ENCODE results near the gene REEP1. TPM values are rescaled to one million over a fixed set of nuclear protein-coding genes. Genes with fewer than 3 reads are reported as not detected.

REEP1 gene
- total RNA-seq, 1 experiment from 2014 or later, result 3.6 TPM

- Histone ChIP-seq H3K27ac (ENCODE audit: low read depth, low read length, poor library complexity, severe bottlenecking) (no peak overlapping the region), H3K27me3 (replicated peaks; ENCODE audit: insufficient read depth, low read depth, low read length, poor library complexity) (no peaks in the 10 kb centered on the region), H3K4me1 (ENCODE audit: insufficient read depth, low read length, poor library complexity, severe bottlenecking) (peaks cover 5% of the 10 kb centered on the region), H3K9me3 (ENCODE audit: low read depth, low read length, poor library complexity, severe bottlenecking) (no peaks in the 10 kb centered on the region), H3K36me3 (ENCODE audit: insufficient read depth, low read length, poor library complexity, severe bottlenecking) (no peaks in the 10 kb centered on the region), H3K4me3 (ENCODE audit: low read depth, low read length, poor library complexity, severe bottlenecking) (no peak overlapping the region)
- ChIA-PET POLR2A (ENCODE audit: low non-redundant PET) (no interaction called here), CTCF (no interaction called here)
- BruUV-seq (replicated peaks), result no TSS peak
- TF ChIP-seq, protein P1, sequence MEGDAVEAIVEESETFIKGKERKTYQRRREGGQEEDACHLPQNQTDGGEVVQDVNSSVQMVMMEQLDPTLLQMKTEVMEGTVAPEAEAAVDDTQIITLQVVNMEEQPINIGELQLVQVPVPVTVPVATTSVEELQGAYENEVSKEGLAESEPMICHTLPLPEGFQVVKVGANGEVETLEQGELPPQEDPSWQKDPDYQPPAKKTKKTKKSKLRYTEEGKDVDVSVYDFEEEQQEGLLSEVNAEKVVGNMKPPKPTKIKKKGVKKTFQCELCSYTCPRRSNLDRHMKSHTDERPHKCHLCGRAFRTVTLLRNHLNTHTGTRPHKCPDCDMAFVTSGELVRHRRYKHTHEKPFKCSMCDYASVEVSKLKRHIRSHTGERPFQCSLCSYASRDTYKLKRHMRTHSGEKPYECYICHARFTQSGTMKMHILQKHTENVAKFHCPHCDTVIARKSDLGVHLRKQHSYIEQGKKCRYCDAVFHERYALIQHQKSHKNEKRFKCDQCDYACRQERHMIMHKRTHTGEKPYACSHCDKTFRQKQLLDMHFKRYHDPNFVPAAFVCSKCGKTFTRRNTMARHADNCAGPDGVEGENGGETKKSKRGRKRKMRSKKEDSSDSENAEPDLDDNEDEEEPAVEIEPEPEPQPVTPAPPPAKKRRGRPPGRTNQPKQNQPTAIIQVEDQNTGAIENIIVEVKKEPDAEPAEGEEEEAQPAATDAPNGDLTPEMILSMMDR (conservative IDR thresholded peaks at IDR 0.05; ENCODE audit: low read depth, low read length), result 0 out of 2 replicates have a peak, but pooled peaks have one; percentile 15
- no peak for TF ChIP-seq EZH2 (IDR thresholded peaks at IDR 0.05; ENCODE audit: borderline replicate concordance, low read depth, low read length, poor library complexity, severe bottlenecking)
- intact Hi-C loops (cut with micrococcal nuclease; ENCODE audit: unreplicated experiment), result no loop called here
- no peak for DNase-seq (ENCODE audit: low spot score)
These were observed 33.2 kb upstream of the REEP1 start for GRCh38 chr2:86370579-86370978.

DNA sequence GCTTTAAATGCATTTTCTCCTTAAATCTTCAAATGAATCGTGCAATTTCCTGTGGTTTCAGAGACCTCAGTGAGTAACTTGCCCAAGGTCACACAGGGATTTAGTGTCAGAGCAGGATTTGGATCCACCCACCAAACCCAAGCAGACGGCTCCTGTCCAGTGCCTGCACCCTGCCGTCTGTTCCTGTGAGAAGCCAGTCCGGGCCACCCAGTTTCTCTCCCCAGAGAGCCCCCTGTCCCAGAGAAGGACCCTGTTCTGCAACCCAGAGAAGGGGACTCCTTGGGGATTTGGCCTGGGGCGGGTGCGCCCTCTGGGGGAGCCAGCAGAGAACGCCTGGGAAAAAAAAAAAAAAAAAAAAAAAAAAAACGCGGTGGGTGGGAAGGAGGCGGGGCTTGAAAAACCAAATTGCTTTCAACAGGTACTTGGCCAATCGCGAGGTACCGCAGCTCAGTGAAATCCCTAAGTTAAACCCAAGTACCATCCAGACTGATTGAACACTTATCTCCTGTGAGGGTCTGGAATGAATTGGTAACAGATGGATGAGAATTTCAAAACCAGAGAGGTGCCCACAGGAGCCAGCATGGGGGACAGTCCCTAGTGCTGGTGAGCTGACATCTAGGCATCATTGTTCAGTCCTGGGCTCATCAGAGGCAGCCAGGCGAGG is 30.9 kb upstream of the REEP1 start:
- ChIA-PET POLR2A (ENCODE audit: low non-redundant PET) (no interaction called here), CTCF (no interaction called here)
- intact Hi-C loops (cut with micrococcal nuclease; ENCODE audit: unreplicated experiment), result loop anchor here (2.0 to 5.0 kb wide), 2 partner anchors 147 to 541 kb away; no protein-coding TSS in a partner anchor
- Histone ChIP-seq H3K9me3 (ENCODE audit: low read depth, low read length, poor library complexity, severe bottlenecking) (no peaks in the 10 kb centered on the region), H3K27ac (ENCODE audit: low read depth, low read length, poor library complexity, severe bottlenecking) (no peak overlapping the region), H3K4me1 (ENCODE audit: insufficient read depth, low read length, poor library complexity, severe bottlenecking) (peaks cover 5% of the 10 kb centered on the region), H3K36me3 (ENCODE audit: insufficient read depth, low read length, poor library complexity, severe bottlenecking) (no peaks in the 10 kb centered on the region), H3K27me3 (replicated peaks; ENCODE audit: insufficient read depth, low read depth, low read length, poor library complexity) (no peaks in the 10 kb centered on the region), H3K4me3 (ENCODE audit: low read depth, low read length, poor library complexity, severe bottlenecking) (no peak overlapping the region)
- TF ChIP-seq, protein P1 (conservative IDR thresholded peaks at IDR 0.05; ENCODE audit: low read depth, low read length), result peak; percentile 86
- no peak for TF ChIP-seq EZH2 (IDR thresholded peaks at IDR 0.05; ENCODE audit: borderline replicate concordance, low read depth, low read length, poor library complexity, severe bottlenecking)
- BruUV-seq (replicated peaks), result no TSS peak
- peak; percentile 72 for DNase-seq (ENCODE audit: low spot score)

DNA sequence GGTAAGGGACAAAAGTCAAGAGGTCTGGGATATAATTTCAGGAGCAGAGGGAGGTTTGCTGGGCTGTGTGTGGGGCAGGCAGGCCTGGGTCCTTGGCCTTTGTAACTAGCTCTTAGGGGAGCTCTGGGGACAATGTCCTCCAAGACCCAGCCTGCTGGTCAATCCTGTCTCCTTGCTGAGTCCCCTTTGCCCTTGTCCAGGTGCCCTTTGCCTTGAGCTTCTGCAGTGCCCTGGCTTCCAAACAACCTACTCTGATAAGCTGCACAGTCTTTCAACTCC is 30.0 kb upstream of the REEP1 start:
- ChIA-PET POLR2A (ENCODE audit: low non-redundant PET) (no interaction called here), CTCF (no interaction called here)
- H3K27me3 ChIP-seq (replicated peaks; ENCODE audit: insufficient read depth, low read depth, low read length, poor library complexity), result no peaks in the 10 kb centered on the region
- no peaks in the 10 kb centered on the region for H3K36me3 ChIP-seq (ENCODE audit: insufficient read depth, low read length, poor library complexity, severe bottlenecking)
- peaks cover 5% of the 10 kb centered on the region for H3K4me1 ChIP-seq (ENCODE audit: insufficient read depth, low read length, poor library complexity, severe bottlenecking)
- no TSS peak for BruUV-seq (replicated peaks)
- DNase-seq (ENCODE audit: low spot score), result no peak
- H3K9me3 ChIP-seq (ENCODE audit: low read depth, low read length, poor library complexity, severe bottlenecking), result no peaks in the 10 kb centered on the region
- no peak overlapping the region for H3K27ac ChIP-seq (ENCODE audit: low read depth, low read length, poor library complexity, severe bottlenecking)
- intact Hi-C loops (cut with micrococcal nuclease; ENCODE audit: unreplicated experiment), result loop anchor here (5.0 kb wide), 1 partner anchor 540 kb away; no protein-coding TSS in a partner anchor
- no peak overlapping the region for H3K4me3 ChIP-seq (ENCODE audit: low read depth, low read length, poor library complexity, severe bottlenecking)
- TF ChIP-seq, protein P1 (conservative IDR thresholded peaks at IDR 0.05; ENCODE audit: low read depth, low read length), result no peak
- no peak for TF ChIP-seq EZH2 (IDR thresholded peaks at IDR 0.05; ENCODE audit: borderline replicate concordance, low read depth, low read length, poor library complexity, severe bottlenecking)
